Keratinocyte (primary cell): ENCODE measurements around the gene GRIK4.

ENCODE experiments used
- EZH2 ChIP-seq: IDR thresholded peaks from one replicate; pipeline ENCODE4 v1.6.1; 2012; ENCODE audit warnings: inconsistent platforms, mild to moderate bottlenecking, low read length, moderate library complexity
- TF ChIP-seq, protein P1 (sequence below), 3 experiments: IDR thresholded peaks in 1 of 3; conservative IDR thresholded peaks in 1 of 3; optimal IDR thresholded peaks in 1 of 3; 2 replicates in 2 of 3; 3 replicates in 1 of 3; pipeline versions ENCODE3 to v1.5.1; 2011; ENCODE audit warnings: low read length in 3 of 3, mild to moderate bottlenecking in 3 of 3, moderate library complexity in 2 of 3, control low read depth in 1 of 3, inconsistent platforms in 1 of 3; ENCODE audit not compliant: insufficient read depth in 2 of 3; ENCODE audit errors: extremely low read depth in 1 of 3

DNA sequence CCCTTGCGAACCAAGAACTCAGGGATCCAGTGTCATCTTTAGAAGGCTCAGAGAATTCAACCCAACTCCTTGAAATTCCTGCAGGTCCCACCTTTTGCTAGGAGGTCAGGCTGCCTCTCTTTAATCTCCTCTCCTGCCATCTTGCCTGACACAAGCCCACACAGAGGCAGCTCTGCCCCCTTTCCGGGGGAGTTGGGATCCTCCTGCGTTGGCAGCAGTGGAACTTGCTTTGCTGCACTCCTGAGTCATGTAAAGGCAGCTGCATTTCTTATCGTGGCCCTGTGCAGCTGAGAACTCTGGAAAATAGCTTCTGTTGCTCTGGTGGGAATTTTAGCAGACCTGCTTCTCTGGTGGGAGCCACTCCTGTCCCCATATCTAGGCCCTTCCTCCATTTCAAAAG is 370.0 kb downstream of the GRIK4 start:
- TF ChIP-seq, protein P1, sequence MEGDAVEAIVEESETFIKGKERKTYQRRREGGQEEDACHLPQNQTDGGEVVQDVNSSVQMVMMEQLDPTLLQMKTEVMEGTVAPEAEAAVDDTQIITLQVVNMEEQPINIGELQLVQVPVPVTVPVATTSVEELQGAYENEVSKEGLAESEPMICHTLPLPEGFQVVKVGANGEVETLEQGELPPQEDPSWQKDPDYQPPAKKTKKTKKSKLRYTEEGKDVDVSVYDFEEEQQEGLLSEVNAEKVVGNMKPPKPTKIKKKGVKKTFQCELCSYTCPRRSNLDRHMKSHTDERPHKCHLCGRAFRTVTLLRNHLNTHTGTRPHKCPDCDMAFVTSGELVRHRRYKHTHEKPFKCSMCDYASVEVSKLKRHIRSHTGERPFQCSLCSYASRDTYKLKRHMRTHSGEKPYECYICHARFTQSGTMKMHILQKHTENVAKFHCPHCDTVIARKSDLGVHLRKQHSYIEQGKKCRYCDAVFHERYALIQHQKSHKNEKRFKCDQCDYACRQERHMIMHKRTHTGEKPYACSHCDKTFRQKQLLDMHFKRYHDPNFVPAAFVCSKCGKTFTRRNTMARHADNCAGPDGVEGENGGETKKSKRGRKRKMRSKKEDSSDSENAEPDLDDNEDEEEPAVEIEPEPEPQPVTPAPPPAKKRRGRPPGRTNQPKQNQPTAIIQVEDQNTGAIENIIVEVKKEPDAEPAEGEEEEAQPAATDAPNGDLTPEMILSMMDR (optimal IDR thresholded peaks at IDR 0.05 in 1 of 3, IDR thresholded peaks at IDR 0.05 in 1 of 3, conservative IDR thresholded peaks at IDR 0.05 in 1 of 3; ENCODE audit: extremely low read depth in 1 of 3, insufficient read depth in 2 of 3, low read length in 3 of 3), result no peak
- no peak for TF ChIP-seq EZH2
